HuH-7.5 (cell line): Measurements from ENCODE around the gene TRIO.
"Not testable (repeated sequence)": the region's sequence is repeated elsewhere in the genome, so short reads cannot be mapped to it uniquely, and the experiment has no call there.

Experiments
- DNase-seq: peaks from one replicate; pipeline ENCODE4 v3.0.0; 2011; ENCODE audit warnings: low spot score

Gene TRIO

GRCh38 chr5:14415024-14415697 lies 272.0 kb downstream of the TRIO start:
- DNase-seq: no peak

DNA sequence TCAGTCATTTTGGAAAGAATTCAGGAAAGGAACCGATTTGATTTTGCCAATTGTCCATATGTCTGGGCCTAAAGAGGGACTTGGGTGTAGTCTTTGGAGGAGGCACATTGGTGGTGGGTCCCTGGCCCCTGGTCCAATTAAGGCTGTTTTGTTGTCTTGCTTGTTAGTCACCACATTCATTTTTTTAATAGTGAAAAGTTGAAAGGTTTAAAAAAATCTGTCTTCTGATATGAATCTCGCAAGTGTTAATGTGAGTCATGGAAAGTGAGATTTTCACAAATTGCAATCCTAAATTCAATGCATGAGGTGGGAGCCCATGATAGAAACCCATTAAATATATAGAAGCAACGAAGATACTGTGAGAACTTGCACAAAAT lies 272.5 kb downstream of the TRIO start:
- DNase-seq: no peak

DNA sequence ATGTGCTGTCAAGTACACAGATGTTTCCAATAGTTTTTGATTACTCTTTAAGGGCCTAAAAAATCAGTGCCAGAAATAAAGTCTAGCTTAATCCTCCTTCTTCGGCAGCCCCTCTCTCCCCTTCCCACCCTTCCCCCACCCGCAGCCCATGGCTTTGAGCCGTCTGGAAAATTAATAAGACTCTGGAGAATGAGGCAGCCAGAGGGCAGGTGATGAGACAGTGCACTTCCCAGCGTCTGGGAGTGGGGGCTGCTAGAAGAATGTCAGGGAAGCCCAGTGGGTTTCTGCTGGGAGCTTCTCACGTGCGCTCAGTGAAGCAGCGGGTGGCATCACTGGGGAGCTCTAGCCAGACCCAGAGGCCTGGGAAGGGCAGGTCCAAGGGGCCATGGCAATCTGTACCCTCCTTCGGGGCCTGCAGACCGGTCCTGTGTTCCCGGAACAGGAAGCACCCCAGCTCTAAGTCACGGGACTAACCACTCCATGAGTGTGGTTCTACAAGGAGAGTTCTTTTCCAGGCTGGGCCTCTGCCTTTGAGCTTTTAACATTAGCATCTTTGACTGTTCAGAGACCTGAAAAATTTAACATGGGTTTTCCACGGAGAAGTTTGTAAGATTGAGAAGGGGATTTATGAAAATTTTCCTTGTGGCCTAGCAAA lies 273.6 kb downstream of the TRIO start:
- DNase-seq: no peak

DNA sequence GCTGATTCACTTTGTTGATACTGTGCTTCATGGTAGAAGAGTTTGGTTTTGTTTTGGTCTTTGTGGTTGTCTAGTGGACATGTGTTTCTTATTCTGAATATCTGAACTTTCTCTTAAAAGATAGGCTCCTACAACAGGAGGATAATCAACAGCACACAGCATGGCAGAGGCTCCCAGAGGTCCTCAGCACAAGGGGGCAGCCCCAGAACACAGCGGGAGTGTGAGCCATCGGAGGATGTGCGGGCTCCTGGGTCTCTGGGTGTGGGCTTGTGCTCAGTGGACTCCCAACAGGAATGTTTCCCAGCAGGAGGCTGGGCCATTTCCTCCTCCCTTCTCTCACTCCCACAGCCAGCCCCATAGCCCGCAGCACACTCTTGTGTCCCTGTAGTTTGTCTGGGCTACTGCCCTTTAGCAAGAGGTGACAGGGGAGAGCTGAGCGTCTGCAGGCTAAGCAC lies 274.2 kb downstream of the TRIO start:
- DNase-seq: no peak

DNA sequence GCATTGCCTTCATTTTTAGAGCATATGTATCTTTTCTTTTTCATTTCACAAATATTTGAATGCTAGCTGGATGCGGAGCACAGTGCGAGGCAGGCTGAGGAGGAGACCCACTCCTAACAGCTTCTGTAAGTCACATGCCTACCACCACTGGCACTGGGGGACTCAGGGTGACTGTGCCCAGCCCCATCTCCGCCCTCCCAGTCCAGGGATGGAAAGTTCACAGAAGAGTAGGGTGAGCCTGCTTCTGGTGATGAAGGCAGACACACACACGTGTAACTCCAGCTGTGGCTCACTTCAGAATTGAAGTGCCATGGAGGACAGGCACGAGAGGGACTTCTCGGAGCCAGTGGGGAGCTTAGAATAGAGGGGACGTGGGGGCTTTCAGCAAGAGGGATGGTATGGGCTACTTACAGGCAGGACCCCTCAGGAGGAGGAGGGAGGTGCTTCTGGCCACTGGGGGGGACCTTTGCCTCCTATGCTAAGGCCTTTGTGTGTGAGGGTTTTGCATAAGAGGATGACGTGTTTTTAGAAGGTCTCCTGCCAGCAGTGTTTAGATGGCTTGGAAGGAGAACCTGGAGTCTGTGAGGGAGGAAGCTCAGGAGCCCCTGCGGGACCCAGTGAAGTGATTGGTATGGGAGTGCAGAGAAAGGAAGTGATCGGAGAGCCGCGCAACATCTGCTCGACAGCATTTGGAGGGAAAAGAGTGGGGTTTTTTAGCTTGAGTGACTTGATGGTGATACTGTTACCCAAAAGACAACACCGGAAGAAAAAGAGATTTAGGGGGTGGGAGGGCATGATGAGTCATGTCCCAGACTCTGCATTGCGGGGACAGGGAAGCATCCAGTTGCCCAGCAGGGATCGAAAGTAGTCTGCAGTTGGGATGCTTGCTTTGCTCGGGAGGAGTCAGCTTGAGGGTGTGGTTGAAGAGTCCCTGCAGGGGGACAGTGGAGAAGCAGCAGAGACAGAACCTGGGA lies 274.9 kb downstream of the TRIO start:
- DNase-seq: no peak

DNA sequence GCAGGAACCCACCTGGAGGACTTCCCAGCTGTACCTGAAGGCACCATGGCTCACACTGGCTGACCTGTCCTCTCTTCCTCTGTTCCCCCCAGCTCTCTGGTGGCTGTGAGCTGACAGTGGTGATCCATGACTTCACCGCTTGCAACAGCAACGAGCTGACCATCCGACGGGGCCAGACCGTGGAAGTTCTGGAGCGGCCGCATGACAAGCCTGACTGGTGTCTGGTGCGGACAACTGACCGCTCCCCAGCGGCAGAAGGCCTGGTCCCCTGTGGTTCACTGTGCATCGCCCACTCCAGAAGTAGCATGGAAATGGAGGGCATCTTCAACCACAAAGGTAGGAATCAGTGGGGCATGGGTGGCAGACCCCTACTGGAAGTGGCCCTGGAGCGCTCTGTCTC lies 276.5 kb downstream of the TRIO start:
- DNase-seq: no peak

DNA sequence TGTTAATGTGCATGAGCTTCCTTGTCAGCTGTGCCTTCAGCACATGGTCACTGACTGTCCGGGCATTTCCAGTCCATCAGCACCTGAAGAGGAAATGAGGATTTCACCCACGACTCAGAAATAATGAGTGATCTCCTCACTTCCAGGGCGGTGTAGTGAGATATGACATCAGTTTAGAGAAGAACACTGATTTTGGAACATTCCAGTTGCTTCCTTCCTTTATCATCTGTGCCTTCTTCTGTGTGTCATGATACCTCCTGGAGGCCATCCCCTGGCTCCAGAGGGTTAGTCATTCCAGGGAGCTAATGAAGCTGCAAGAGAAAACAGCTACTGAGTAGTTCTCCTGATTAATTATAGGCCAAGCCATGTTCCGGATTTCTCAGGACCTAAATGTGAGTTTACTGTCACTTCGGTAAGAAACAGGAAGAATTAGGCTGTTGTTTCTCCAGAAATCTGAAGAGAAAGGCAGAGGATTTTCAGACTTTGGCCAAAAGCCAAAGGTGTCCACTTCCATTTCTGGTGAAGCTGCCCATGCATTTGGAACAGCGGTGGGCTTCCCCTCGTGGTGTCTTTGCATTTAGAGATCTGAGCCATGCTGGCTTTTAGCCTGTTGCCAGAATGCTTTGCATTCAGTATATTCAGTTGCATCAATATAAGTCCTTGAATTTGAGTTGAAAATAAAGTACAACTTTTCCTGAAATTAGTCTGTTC lies 277.1 kb downstream of the TRIO start:
- DNase-seq: no peak

GRCh38 chr5:14421851-14422250 lies 278.7 kb downstream of the TRIO start:
- no peak for DNase-seq

GRCh38 chr5:14424011-14424685 lies 281.0 kb downstream of the TRIO start:
- no peak for DNase-seq

- DNase-seq: no peak
Observed at GRCh38 chr5:14425559-14425958, 282.4 kb downstream of the TRIO start.

GRCh38 chr5:14426521-14426920 lies 283.4 kb downstream of the TRIO start:
- no peak for DNase-seq

DNA sequence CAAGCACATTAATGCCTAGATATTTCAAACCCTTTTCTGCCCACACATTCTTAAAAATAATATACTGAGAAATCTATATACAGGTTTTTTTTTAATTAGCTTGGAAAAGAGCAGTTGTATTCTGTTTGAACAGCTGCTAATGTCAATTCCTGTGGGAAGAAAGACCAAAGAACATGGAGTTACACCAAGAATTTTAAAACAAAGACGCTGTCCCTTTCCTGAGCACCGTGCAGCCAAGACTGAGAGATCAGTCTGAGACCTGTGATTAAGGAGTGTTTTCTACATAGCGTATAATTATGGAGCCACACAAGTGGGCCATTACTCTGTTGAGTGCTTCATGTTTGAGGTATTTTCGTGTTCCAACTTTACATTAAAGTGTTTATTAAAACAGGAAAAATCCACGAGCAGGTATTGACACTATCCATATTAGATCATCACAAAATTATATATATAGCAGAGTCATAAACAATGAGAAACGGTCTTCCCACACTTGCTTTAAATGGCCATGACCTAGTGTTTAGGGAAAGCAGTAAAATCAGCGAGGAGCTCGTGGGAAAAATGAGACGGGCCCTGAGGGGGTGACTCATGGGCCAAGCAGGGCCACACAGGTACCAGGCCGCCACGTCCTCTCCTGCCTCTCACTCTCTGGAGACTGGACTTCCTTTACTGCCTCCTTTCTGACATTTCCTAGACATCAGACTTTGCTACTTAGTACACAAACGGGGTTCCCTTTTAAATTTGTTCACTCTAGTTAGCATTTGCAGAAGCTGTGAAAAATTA lies 285.4 kb downstream of the TRIO start:
- no peak for DNase-seq

DNA sequence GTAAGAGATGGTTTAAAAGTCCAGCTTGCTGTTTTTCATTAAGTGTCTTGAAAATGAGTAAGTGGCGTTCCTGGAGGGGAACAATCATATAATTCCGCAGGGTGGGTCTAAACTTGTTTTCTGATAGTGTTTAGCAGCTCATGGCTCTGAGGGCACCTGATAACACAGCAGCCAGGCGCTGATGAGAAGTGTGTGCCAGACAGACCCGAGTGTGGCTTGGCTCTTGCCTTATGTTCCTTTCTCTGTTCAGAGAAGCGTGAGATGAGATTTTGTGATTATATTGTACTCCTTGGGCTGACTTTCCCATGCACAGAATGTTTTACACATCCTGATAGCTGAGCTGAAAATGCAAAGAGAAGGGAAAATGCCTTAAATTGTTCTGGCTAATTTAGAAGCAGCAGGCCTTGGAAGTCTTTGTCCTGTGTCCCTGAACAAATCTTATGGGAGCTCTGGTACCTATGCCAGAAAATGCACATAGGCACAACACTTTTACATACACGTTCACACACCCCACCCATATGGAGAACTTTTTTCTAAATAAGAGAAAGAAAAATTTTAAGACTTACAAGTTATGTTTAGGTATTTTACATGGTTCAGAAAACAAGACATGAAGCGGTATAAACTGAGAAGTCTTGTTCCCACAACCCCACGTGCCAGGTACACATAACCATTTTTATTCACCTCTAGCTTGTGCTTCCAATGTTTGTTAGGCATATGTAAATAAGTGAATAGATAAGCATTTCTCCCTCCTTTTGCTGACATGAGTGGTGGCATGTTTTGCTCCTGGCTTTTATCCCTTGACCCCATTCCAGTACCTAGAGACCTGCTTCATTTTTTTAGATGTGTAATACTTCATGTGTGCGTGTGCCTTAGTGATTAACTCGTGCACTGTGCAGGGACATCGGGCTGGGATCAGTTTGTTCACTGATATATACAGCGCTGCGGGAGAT lies 286.2 kb downstream of the TRIO start:
- DNase-seq: no peak

DNA sequence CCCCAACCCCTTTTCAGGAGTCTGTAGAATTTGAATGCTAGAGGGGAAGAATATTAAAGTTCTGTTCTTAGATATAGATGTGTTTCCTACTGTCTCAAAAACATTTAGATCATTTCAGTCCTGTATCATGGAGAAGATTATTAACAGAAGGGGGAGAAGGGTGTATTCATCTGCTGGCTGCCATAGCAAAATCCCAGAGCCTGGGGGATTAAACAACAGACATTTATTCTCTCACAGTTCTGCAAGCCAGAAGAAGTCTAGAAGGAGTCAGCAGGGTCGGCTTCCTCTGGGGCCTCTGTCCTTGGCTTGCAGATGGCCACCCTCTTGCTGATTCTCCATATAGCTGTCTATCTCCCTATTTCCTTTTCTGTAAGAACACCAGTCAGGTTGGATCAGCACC lies 288.4 kb downstream of the TRIO start:
- DNase-seq: no peak

DNA sequence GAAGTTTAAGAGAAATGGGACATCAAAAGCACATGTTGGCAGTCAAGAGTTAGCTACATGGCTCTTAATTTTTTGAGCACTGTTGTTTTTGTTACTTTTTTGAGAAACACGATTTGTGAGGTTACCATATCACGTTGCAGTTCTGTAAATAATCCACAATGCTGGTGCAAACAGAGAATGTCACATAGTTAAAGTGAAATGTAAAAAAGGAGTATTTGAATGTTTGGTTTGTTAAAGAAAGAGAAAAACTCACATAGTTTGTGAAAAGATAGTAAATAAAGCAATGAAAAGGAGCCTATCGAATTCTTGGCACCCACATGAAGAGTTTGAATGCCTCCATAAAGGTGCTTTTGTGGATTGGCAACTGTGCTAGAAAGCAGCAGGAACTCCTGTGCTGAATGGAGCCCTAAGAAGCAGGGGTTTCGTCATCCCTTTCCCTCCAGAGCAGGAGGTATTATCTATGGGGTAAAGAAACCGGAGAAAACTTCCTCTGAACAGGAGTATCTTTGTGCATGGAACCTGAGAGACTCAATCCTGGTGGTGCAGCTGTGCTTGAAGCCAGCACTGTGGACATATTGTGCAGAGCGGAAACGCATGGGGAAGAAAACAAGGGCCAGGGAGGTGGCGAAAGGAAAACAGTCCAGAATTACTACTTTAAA lies 289.9 kb downstream of the TRIO start:
- DNase-seq: no peak

- DNase-seq: no peak
Observed at GRCh38 chr5:14435481-14435880, 292.3 kb downstream of the TRIO start.

DNA sequence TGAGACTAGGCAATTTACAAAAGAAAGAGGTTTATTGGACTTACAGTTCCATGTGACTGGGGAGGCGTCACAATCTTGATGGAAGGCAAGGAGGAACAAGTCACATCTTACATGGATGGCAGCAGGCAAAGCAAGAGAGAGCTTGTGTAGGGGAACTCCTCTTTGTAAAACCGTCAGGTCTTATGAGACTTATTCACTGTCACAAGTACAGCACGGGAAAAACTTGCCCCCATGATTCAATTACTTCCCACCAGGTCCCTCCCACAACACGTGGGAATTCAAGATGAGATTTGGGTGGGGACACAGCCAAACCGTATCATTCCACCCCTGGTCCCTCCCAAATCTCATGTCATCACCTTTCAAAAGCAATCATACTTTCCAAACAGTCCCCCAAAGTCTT lies 293.0 kb downstream of the TRIO start:
- not testable (repeated sequence) for DNase-seq

DNA sequence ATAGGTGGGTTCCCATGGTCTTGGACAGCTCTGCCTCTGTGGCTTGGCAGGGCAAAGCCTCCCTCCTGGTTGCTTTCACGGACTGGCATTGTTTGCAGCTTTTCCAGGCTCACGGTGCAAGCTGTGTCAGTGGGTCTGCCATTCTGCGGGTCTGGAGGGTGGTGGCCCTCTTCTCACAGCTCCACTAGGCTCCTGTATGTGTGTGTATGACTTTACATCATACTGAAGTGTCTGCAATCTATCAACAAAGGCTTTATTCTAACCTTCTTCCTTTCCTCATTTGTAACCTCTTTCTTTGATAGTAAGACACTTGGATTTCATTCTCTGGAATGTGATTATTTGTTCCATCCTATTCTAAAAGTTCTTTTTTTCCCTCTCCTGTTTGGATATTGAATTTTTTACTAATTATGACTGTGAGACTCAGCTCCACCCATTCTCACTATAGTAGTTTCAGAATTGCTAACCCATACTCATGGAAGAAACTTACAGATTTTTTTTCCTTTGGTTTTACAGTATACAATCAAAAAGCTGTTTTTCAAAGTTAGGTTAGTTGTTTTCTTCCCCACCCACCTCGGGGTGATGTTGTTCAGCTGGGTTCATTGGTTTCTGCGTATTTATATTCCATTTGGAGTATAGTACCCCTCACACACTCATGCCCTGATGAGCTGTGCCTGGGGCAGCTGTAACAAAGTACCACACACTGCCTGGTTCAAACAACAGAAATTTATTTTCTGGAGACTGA lies 293.8 kb downstream of the TRIO start:
- DNase-seq: no peak
